CD14-positive monocyte (primary cell): ENCODE results near the gene RASGRP3. TPM values are rescaled to one million over a fixed set of nuclear protein-coding genes. Genes with fewer than 3 reads are reported as not detected.

Source experiments
- DNase-seq, 3 donors: peaks; one replicate each; pipeline ENCODE4 v3.0.0-alpha.2; 2011 to 2022
- H2AFZ ChIP-seq: 2 replicates; pipeline ENCODE4 v1.6.0; 2012; ENCODE audit warnings: mild to moderate bottlenecking, low read depth, low read length, inconsistent platforms; ENCODE audit not compliant: insufficient read depth, poor library complexity, severe bottlenecking
- H3K27ac ChIP-seq, 2 donors: 1 replicate in 1 of 2; 2 replicates in 1 of 2; pipeline ENCODE4 v1.5.1; 2012 to 2013; ENCODE audit warnings: low read length in 2 of 2, control low read depth in 1 of 2, inconsistent platforms in 1 of 2, low read depth in 1 of 2, mild to moderate bottlenecking in 1 of 2
- H3K27me3 ChIP-seq, 2 donors: one replicate each; pipeline versions ENCODE4 v1.6.0 to v1.6.1; 2011 to 2013; ENCODE audit warnings: low read length in 2 of 2; ENCODE audit not compliant: control insufficient read depth in 2 of 2, insufficient read depth in 2 of 2
- H3K36me3 ChIP-seq, 2 donors: replicated peaks in 1 of 2; 1 replicate in 1 of 2; 2 replicates in 1 of 2; pipeline versions ENCODE4 v1.5.1 to v1.6.1; 2012 to 2013; ENCODE audit warnings: low read length in 2 of 2, control low read depth in 1 of 2, inconsistent platforms in 1 of 2, mild to moderate bottlenecking in 1 of 2; ENCODE audit not compliant: insufficient read depth in 2 of 2, control insufficient read depth in 1 of 2
- H3K4me1 ChIP-seq, 2 donors: 1 replicate in 1 of 2; 2 replicates in 1 of 2; pipeline versions ENCODE4 v1.5.1 to v1.6.1; 2012 to 2013; ENCODE audit warnings: low read length in 2 of 2, control low read depth in 1 of 2, inconsistent platforms in 1 of 2, mild to moderate bottlenecking in 1 of 2, moderate library complexity in 1 of 2; ENCODE audit not compliant: insufficient read depth in 2 of 2, control insufficient read depth in 1 of 2
- H3K4me2 ChIP-seq: replicated peaks from 2 replicates; pipeline ENCODE3; 2012; ENCODE audit warnings: low read length, moderate library complexity, mild to moderate bottlenecking; ENCODE audit not compliant: poor library complexity, severe bottlenecking; ENCODE audit errors: extremely low read depth
- H3K4me3 ChIP-seq, 3 experiments: fragments of 200-600 bp in 1 of 3; sonication (generic) in 1 of 3; replicated peaks in 1 of 3; 1 replicate in 2 of 3; 2 replicates in 1 of 3; pipeline ENCODE4 v1.5.1; 2011 to 2013; ENCODE audit warnings: low read length in 3 of 3, mild to moderate bottlenecking in 3 of 3, control low read depth in 2 of 3, low read depth in 2 of 3, inconsistent platforms in 1 of 3, moderate library complexity in 1 of 3
- H3K79me2 ChIP-seq: 2 replicates; pipeline ENCODE4 v1.6.0; 2012; ENCODE audit warnings: mild to moderate bottlenecking, control low read depth, inconsistent platforms, low read length, moderate library complexity; ENCODE audit not compliant: insufficient read depth
- H3K9ac ChIP-seq: 2 replicates; pipeline ENCODE4 v1.6.0; 2017; ENCODE audit warnings: low read length, mild to moderate bottlenecking; ENCODE audit not compliant: insufficient read depth, poor library complexity, severe bottlenecking
- H3K9me3 ChIP-seq, 2 donors: replicated peaks in 1 of 2; 1 replicate in 1 of 2; 2 replicates in 1 of 2; pipeline versions ENCODE4 v1.5.1 to v1.6.1; 2012 to 2013; ENCODE audit warnings: low read length in 2 of 2, control low read depth in 1 of 2; ENCODE audit not compliant: control insufficient read depth in 1 of 2, insufficient read depth in 1 of 2
- H4K20me1 ChIP-seq: 2 replicates; pipeline ENCODE4 v1.6.0; 2012; ENCODE audit warnings: mild to moderate bottlenecking, low read length, control low read depth, moderate library complexity; ENCODE audit not compliant: insufficient read depth
- H3K27ac Mint-ChIP-seq, 7 donors: one replicate each; pipeline ENCODE4 v1.8.0; 2020; ENCODE audit warnings: mild to moderate bottlenecking in 7 of 7, mixed read lengths in 7 of 7, moderate library complexity in 6 of 7, inconsistent platforms in 2 of 7
- H3K27me3 Mint-ChIP-seq, 3 donors: one replicate each; pipeline ENCODE4 v1.8.0; 2021 to 2022; ENCODE audit warnings: low read depth in 3 of 3, mild to moderate bottlenecking in 3 of 3, mixed read lengths in 3 of 3, moderate library complexity in 3 of 3, inconsistent platforms in 1 of 3
- H3K36me3 Mint-ChIP-seq, 2 donors: one replicate each; pipeline ENCODE4 v1.8.0; 2020; ENCODE audit warnings: mixed read lengths in 2 of 2, inconsistent platforms in 1 of 2, mild to moderate bottlenecking in 1 of 2
- H3K4me1 Mint-ChIP-seq: one replicate; pipeline ENCODE4 v1.8.0; 2020; ENCODE audit warnings: mild to moderate bottlenecking, mixed read lengths
- H3K4me3 Mint-ChIP-seq, 2 donors: one replicate each; pipeline ENCODE4 v1.8.0; 2020; ENCODE audit warnings: mild to moderate bottlenecking in 2 of 2, mixed read lengths in 2 of 2, moderate library complexity in 1 of 2
- H3K9me3 Mint-ChIP-seq, 7 donors: one replicate each; pipeline ENCODE4 v1.8.0; 2020 to 2022; ENCODE audit warnings: mixed read lengths in 7 of 7, mild to moderate bottlenecking in 6 of 7, moderate library complexity in 6 of 7, inconsistent platforms in 2 of 7
- CTCF ChIP-seq: fragments of 200-600 bp; IDR thresholded peaks from one replicate; pipeline ENCODE4 v1.8.0; 2022; ENCODE audit warnings: antibody characterized with exemption, mild to moderate bottlenecking
- intact Hi-C, 2 donors: fragments of 100-400 bp; cut with micrococcal nuclease; formaldehyde crosslinking; loops; one replicate each; pipeline versions ENCODE4 v1.15.0 to v1.15.1; 2023
- polyA plus RNA-seq, 3 donors: library from polyadenylated mRNA; depleted of rRNA in 1 of 3; unstranded in 2 of 3; stranded (reverse) in 1 of 3; fragments of 300-500 nt in 2 of 3; fragments of >200 nt in 1 of 3; fragmentation: Illumina TruSeq in 2 of 3; gene quantifications; 1 replicate in 2 of 3; 2 replicates in 1 of 3; pipeline ENCODE4 v1.2.3, GENCODE V29; 2012 to 2021

RASGRP3 gene
- polyA plus RNA-seq, 3 donors, result 0.62 to 0.89 (median 0.84) TPM

- Mint-ChIP-seq H3K9me3 (peaks cover 6 to 26% (median 13%) of the 10 kb centered on the region in 7 donors), H3K27me3 (peaks cover 0 to 4% (median 0%) of the 10 kb centered on the region in 3 donors), H3K4me1 (peaks cover 14% of the 10 kb centered on the region), H3K36me3 (peaks cover 0 to 3% of the 10 kb centered on the region in 2 donors), H3K4me3 (no peak overlapping the region), H3K27ac (no peak overlapping the region)
- Histone ChIP-seq H2AFZ (no peak overlapping the region), H3K27ac (no peak overlapping the region), H3K36me3 (no peaks in the 10 kb centered on the region), H3K4me3 (no peak overlapping the region), H3K4me1 (peaks cover 2 to 8% of the 10 kb centered on the region in 2 donors), H3K9ac (no peak overlapping the region), H3K4me2 (no peak overlapping the region), H3K9me3 (peaks cover 7 to 8% of the 10 kb centered on the region in 2 donors), H3K27me3 (no peaks in the 10 kb centered on the region), H3K79me2 (no peaks in the 10 kb centered on the region), H4K20me1 (no peaks in the 10 kb centered on the region)
- intact Hi-C loops, result no loop called here
- DNase-seq, result no peak
- TF ChIP-seq CTCF, result no peak
Observed at GRCh38 chr2:33452545-33452944, 23.9 kb upstream of the RASGRP3 start.

- intact Hi-C loops, result no loop called here
- Histone ChIP-seq H3K4me1 (peaks cover 8% of the 10 kb centered on the region in 2 donors), H3K27me3 (no peaks in the 10 kb centered on the region), H3K4me3 (no peak overlapping the region), H3K9ac (no peak overlapping the region), H3K4me2 (no peak overlapping the region), H4K20me1 (no peaks in the 10 kb centered on the region), H3K36me3 (no peaks in the 10 kb centered on the region), H3K27ac (no peak overlapping the region), H2AFZ (no peak overlapping the region), H3K9me3 (peaks cover 7 to 8% of the 10 kb centered on the region in 2 donors), H3K79me2 (no peaks in the 10 kb centered on the region)
- TF ChIP-seq CTCF, result no peak
- H3K4me3 Mint-ChIP-seq, result no peak overlapping the region
- H3K9me3 Mint-ChIP-seq, result peaks cover 6 to 26% (median 13%) of the 10 kb centered on the region in 7 donors
- DNase-seq, result no peak
- H3K36me3 Mint-ChIP-seq, result peaks cover 0 to 3% of the 10 kb centered on the region in 2 donors
- H3K27me3 Mint-ChIP-seq, result peaks cover 0 to 4% (median 0%) of the 10 kb centered on the region in 3 donors
- H3K4me1 Mint-ChIP-seq, result peaks cover 8% of the 10 kb centered on the region
- no peak overlapping the region for H3K27ac Mint-ChIP-seq
Observed at GRCh38 chr2:33453905-33454479, 22.5 kb upstream of the RASGRP3 start.
